Ramos (cell line): ENCODE measurements around the gene CDK14.

Source experiments
- in situ Hi-C: fragments of 300-500 bp; cut with MboI; formaldehyde crosslinking; loops from one replicate; pipeline ENCODE4 v1.14.3; 2022; ENCODE audit warnings: low sequenced_read_pairs; ENCODE audit not compliant: unreplicated experiment

CDK14 gene

DNA sequence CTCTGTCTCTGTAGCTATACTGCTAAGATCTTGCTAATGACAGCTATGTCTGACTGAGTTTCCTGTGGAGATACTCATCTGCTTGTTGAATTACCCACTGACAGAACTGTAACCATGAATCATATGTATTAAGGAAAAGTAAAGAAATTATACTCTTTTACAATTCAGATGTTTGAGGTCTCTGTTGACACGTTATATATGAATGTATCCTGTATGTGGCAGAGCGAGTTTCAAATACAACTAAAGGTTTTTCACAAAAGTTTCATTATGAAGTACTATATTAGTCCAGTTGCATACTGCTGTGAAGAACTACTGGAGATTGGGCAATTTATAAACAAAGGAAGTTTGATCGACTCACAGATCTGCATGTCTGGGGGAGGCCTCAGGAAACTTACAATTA is 232.5 kb downstream of the CDK14 start:
- in situ Hi-C loops, result no loop called here

GRCh38 chr7:90830308-90830707 is 234.2 kb downstream of the CDK14 start:
- in situ Hi-C loops, result no loop called here

- in situ Hi-C loops, result no loop called here
Measured at GRCh38 chr7:90832726-90833125, 236.6 kb downstream of the CDK14 start.

GRCh38 chr7:90833443-90833842 is 237.3 kb downstream of the CDK14 start:
- in situ Hi-C loops, result no loop called here

- in situ Hi-C loops, result no loop called here
Measured at GRCh38 chr7:90834771-90835170, 238.7 kb downstream of the CDK14 start.

DNA sequence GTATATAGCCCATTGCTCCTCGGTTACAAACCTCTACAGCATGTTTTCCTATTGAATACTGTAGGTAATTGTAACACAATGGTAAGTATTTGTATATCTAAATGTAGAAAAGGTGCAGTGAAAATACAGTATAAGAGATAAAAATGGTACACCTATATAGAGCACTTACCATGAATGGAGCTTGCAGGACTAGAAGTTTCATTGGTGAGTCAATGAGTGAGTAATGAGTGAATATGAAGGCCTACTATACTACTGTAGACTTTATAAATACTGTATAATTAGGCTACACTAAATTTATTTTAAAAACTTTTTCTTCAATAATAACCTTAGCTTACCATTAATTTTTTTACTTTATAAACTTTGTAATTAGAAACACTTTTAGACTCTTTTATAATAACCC is 239.7 kb downstream of the CDK14 start:
- in situ Hi-C loops, result no loop called here

GRCh38 chr7:90836937-90837336 is 240.8 kb downstream of the CDK14 start:
- in situ Hi-C loops, result no loop called here

DNA sequence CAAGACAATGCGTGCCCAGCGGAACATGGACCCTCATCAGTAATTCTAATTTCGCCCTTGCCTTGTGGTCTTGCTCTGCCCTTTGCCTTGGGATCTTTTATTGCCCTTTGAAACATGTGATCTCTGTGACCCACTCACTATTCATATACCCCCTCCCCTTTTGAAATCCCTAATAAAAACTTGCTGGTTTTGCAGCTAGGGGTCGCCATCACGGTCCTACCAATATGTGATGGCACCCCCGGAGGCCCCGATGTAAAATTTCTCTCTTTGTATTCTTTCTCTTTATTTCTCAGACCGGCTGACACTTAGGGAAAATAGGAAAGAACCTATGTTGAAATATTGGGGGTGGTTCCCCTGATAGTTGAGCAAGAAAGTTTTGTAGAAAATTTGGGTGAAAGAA is 242.7 kb downstream of the CDK14 start:
- in situ Hi-C loops, result no loop called here

GRCh38 chr7:90839316-90839715 is 243.2 kb downstream of the CDK14 start:
- in situ Hi-C loops, result no loop called here

GRCh38 chr7:90839727-90840291 is 243.7 kb downstream of the CDK14 start:
- in situ Hi-C loops, result no loop called here

- in situ Hi-C loops, result no loop called here
Measured at GRCh38 chr7:90841759-90842429, 245.8 kb downstream of the CDK14 start.

DNA sequence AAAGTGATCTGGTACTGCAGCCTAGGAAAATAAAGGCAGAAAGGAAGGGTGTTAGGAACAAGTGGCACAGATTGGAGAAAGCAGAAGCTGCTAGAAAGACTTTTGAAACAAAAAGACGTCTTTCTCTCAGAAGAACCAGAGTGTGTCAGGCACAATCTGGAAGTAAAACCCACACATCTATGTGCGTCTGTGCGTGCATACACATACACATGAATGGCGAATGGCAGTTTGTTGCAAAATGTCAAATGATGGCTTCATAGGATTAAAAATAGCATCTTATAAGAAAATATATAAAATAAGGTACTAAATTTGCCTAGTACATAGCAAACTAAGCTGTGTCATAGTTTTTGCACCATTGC is 246.3 kb downstream of the CDK14 start:
- in situ Hi-C loops, result no loop called here

GRCh38 chr7:90843472-90843871 is 247.4 kb downstream of the CDK14 start:
- in situ Hi-C loops, result no loop called here

DNA sequence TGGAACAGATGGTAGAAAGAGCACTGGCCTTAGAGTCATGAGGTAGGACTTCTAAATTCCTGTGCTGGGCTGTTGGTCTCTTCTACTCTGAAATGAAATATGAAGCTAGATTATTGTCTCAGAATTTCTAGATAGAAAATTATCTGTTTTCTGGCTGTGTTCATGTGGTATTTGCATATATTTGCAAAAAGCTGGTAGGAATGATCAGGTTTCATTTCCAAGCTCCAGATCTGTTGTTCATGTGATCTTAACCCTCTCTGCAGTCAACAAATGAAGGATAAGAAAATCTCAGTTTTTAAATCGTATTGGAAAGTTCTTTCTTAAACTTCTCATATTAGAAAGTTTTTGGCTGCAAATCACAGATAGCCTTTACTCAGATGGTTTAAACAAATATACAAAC is 248.3 kb downstream of the CDK14 start:
- in situ Hi-C loops, result no loop called here

DNA sequence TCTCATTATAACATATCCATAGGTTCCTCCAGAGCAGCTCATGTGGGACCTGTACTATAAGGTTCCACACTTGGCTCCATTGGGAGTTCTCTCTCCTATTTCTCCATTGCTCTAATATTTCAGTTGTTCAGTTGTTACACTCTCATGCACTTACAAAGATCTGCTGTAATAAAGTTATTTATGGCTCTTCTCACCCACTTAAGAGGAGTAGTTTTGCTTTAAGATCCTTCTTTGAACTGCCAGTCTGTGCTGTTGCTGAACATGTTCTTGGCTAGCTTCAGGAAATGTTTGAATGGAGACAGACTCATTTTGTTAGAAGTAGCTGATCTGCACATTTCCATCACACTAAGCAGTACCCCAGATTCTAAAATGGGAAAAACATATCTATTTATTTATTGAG is 250.1 kb downstream of the CDK14 start:
- in situ Hi-C loops, result no loop called here

DNA sequence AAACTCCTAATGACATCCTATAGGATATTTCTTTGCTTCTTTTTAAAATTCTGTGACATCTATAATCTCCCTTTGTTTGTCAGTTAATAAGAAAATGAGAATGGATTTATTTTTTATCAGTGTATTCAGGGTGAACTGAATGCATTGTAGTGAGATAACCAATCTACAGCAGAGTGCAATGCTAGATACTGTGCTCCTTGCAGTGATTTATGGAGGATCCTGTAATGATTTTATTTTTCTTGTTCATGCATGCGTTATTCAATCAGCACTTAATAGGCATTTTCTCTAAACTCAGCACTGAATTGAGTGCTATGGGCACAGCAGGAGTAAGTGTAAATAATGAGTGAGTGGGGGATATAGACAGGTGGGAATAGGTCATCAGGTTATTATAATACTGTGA is 253.9 kb downstream of the CDK14 start:
- in situ Hi-C loops, result no loop called here

- in situ Hi-C loops, result no loop called here
Measured at GRCh38 chr7:90850471-90850870, 254.3 kb downstream of the CDK14 start.

DNA sequence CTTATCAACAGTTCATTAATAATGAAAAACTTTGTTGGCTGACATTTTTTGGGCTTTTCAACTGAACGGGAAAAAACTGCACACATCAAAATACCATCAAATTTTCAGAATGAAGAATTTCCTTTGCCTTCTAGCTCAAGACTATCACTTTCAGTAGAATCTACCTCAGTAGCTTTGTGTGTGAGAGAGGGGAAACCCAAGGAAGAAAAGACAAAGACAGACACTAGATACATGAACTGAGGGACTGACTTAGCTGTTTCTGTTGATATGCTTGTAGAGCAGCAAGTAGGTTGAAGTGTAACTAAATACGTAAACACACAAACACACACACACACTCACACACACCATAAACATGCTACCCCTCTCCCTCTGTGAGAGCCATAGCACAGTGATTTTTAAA is 257.1 kb downstream of the CDK14 start:
- in situ Hi-C loops, result no loop called here

- in situ Hi-C loops, result no loop called here
Measured at GRCh38 chr7:90856351-90857070, 260.4 kb downstream of the CDK14 start.

DNA sequence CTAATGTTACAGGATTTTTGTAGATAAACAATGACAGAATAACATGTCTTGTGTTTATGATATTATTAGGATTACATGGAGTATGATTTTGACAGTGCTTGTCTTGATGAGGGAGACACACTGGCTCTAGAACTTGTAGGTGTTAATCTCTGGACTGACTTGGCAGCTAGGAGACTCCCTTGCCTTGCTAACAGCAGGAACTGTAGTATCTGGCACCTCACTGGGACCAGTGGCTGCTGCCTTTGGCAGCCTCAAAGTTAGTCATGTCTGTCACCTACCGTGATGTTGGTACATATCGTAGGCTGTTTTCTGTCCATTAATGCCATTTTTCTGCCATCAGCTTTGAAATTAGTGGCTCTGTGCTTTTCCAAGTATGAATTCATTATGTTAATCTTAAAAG is 261.5 kb downstream of the CDK14 start:
- in situ Hi-C loops, result no loop called here

GRCh38 chr7:90858546-90858945 is 262.4 kb downstream of the CDK14 start:
- in situ Hi-C loops, result no loop called here

DNA sequence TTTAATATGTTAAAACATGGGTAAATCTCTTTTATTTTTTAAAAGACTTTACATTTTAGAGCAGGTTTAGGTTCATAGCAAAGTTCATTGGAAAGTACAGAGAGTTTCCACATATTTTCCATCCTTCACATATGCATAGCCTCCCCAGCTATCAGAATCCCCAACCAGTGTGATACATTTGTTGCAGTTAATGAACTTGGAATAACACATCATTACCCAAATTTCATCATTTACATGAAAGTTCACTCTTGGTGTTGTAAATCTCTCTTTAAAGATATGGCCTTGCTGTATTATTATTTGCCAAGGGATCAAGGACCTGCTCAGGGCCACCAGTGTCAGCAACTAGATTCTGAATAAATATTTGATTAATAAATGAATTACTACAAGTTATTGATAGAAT is 263.4 kb downstream of the CDK14 start:
- in situ Hi-C loops, result no loop called here
